Transverse colon (tissue), 4 donors: ENCODE results near the gene UBALD1.
A peak's percentile ranks its signal among the peaks of the same experiment; 100 is the strongest.

Experiments used
- POLR2A ChIP-seq: fragments of 450-650 bp; IDR thresholded peaks from one replicate; pipeline ENCODE4 v1.6.1; 2016; ENCODE audit warnings: antibody characterized with exemption, mild to moderate bottlenecking, moderate library complexity
- POLR2AphosphoS5 ChIP-seq, 3 donors: sonication (generic); formaldehyde crosslinking; IDR thresholded peaks; one replicate each; pipeline ENCODE4 v1.6.1; 2016; ENCODE audit warnings: antibody characterized with exemption in 3 of 3
- TF ChIP-seq, protein P1 (sequence below), 5 experiments: fragments of 200-600 bp in 3 of 5; fragments of 450-650 bp in 2 of 5; sonication (generic) in 3 of 5; IDR thresholded peaks; 1 replicate in 2 of 5; 2 replicates in 3 of 5; pipeline ENCODE4 v1.5.1; 2016 to 2017; ENCODE audit warnings: antibody characterized with exemption in 5 of 5, inconsistent platforms in 3 of 5, mild to moderate bottlenecking in 2 of 5, moderate library complexity in 1 of 5

- TF ChIP-seq POLR2AphosphoS5 (IDR thresholded peaks at IDR 0.05) (peak; percentile 28 to 76 (median 42)), POLR2A (no peak)
- TF ChIP-seq, protein P1, sequence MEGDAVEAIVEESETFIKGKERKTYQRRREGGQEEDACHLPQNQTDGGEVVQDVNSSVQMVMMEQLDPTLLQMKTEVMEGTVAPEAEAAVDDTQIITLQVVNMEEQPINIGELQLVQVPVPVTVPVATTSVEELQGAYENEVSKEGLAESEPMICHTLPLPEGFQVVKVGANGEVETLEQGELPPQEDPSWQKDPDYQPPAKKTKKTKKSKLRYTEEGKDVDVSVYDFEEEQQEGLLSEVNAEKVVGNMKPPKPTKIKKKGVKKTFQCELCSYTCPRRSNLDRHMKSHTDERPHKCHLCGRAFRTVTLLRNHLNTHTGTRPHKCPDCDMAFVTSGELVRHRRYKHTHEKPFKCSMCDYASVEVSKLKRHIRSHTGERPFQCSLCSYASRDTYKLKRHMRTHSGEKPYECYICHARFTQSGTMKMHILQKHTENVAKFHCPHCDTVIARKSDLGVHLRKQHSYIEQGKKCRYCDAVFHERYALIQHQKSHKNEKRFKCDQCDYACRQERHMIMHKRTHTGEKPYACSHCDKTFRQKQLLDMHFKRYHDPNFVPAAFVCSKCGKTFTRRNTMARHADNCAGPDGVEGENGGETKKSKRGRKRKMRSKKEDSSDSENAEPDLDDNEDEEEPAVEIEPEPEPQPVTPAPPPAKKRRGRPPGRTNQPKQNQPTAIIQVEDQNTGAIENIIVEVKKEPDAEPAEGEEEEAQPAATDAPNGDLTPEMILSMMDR (IDR thresholded peaks at IDR 0.05), result no peak
These were observed 42.0 kb downstream of the UBALD1 start for GRCh38 chr16:4572715-4573114.
